Left renal cortex interstitium (tissue), 4 donors: ENCODE measurements around the gene MYO10. TPM values are rescaled to one million over a fixed set of nuclear protein-coding genes. Genes with fewer than 3 reads are reported as not detected.
A peak's percentile ranks its signal among the peaks of the same experiment; 100 is the strongest.
"Not testable (repeated sequence)": the region's sequence is repeated elsewhere in the genome, so short reads cannot be mapped to it uniquely, and the experiment has no call there.

Experiments used
- DNase-seq, 4 donors: peaks; one replicate each; pipeline ENCODE4 v3.0.0-alpha.2; 2013; ENCODE audit warnings: low read depth in 4 of 4, low spot score in 2 of 4, missing footprints in 1 of 4
- polyA plus RNA-seq, 4 donors: library from polyadenylated mRNA; unstranded; fragments of 120-200 nt; gene quantifications; one replicate each; pipeline ENCODE4 v1.2.1, GENCODE V29; 2013; ENCODE audit not compliant: insufficient read length in 4 of 4

The MYO10 gene
- polyA plus RNA-seq, 4 donors = 36.5 to 45.4 (median 42.2) TPM

- peak in 2 of 4 donors; percentile 48 to 86 for DNase-seq
These were observed 46.0 kb downstream of the MYO10 start for GRCh38 chr5:16889972-16890519.

DNA sequence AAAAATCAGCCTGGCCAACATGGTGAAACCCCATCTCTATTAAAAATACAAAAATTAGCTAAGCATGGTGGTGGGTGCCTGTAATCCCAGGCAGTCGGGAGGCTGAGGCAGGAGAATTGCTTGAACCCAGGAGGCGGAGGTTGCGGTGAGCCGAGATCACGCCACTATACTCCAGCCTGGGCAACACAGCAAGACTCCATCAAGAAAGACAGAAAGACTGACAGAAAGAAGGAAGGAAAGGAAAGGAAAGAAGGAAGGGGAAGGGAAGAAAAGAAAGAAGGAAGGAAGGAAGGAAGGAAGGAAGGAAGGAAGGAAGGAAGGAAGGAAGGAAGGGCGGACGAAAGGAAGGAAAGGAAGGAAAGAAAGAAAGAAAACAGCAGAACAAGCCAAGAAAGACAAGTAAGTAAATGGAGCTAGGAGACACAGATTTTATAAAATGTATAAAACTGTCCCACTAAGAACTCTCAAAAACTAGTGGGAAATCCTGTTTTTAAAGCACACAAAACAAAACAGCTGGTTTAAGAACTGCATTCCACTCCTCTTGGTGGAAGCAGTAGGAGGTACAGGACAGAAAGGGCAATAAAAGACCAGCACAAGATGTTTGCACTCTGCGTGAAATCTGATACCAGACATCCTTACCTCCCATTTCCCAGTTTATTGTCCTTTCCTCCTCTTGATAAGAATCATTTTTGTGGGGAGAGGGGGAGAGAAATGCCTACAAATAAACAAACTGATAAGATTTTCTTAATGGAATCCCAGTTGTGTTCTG is 46.7 kb downstream of the MYO10 start:
- peak in 3 of 4 donors; percentile 55 to 65 (median 64) for DNase-seq

- no peak for DNase-seq
These were observed 47.4 kb downstream of the MYO10 start for GRCh38 chr5:16888694-16889124.

DNA sequence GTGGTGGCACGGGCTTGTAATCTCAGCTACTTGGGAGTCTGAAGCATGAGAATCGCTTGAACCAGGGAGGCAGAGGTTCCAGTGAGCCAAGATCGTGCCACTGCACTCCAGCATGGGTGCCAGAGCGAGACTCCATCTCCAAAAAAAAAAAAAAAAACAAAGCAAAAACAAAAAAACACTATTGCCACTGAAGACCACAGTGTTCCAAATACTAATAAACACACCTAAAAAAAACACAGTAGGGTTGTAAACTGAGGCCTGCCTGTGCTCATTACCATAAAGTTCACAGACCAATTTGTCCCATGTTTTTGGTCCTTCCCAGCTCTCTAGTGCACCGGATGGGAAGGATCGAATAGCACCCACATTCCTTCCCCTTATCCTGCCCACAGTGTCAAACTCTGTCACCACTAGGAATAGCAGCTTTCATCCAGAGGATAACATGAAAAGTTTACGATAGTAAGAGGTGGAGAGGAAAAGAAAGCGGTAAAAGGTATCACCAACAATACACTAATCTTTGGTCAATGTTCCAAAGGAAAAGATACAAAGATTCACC is 49.2 kb downstream of the MYO10 start:
- DNase-seq = no peak

- DNase-seq = no peak
These were observed 49.7 kb downstream of the MYO10 start for GRCh38 chr5:16886366-16886736.

- DNase-seq = no peak
These were observed 50.3 kb downstream of the MYO10 start for GRCh38 chr5:16885635-16886365.

DNA sequence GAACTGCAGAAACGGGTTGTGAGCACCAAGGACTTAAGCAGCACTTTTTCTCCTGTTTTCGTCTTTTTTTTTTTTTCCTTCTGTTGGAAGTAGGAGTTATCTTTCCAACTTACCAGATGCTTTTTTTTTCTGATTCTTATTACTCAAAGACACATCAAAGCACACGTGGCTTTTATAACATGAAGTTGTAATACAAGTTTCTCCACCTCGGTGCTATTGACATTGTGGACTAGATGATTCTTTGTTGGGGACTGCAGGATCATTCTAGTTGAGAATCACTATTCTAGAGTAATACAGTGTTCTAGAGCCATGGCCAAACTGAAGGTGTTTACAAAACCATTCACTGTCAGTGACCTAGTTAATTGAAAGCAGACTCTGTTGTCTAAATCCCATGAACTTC is 51.5 kb downstream of the MYO10 start:
- no peak for DNase-seq

- DNase-seq = no peak
These were observed 52.3 kb downstream of the MYO10 start for GRCh38 chr5:16883806-16884205.

GRCh38 chr5:16883176-16883575 is 52.9 kb downstream of the MYO10 start:
- DNase-seq = no peak

DNA sequence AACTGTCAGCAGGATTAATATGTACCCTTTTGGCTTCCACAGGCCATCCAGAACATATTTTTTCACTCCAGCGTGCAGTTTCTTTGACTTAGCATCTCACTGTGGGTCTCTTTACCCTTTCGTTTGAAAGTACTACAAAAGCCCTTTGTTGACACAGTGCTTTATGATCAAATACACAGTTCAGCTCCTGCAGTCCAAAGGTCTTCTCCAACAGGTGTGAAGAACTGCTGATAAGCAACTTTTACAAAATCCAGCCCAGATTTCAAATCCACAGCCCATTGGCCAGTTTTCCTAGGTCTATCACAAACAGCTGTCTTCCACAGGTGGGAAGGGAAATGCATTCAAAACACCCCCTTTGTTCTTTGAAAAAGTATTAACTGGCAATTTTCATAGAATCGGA is 54.8 kb downstream of the MYO10 start:
- DNase-seq = no peak

DNA sequence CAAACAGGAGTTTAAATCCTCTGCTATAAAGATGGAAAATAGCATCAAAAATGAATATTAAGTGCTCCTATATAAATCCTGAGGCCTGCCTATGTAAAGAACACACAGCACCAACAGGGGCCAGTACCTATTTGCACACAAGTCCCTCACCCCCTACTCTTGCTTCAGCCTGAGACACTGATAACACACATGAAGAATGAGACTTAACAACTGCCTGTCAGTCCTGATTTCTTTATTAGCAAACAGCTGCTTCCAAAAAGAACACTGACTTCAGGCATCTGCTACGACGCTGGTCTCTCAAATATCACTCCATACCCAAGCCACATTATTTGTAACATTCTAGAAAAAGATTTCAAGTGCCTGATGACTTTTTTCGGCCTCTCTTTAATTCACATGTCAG is 55.5 kb downstream of the MYO10 start:
- DNase-seq = no peak

DNA sequence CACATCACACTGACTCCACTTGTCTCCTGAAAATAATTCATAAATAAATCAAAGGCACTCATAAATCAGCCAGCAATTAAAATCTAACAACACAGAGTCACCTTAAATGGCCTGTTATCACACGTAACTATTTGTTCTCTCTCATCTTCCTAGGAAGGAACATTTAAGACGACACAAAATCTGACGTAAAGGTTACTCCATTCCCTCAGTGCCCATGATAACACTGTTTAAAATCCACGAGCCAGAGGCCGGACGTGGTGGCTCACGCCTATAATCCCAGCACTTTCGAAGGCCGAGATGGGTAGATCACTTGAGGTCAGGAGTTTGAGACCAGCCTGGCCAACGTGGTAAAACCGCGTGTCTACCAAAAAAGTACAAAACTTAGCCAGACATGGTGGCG is 56.4 kb downstream of the MYO10 start:
- no peak for DNase-seq

GRCh38 chr5:16879191-16879590 is 56.9 kb downstream of the MYO10 start:
- no peak for DNase-seq

DNA sequence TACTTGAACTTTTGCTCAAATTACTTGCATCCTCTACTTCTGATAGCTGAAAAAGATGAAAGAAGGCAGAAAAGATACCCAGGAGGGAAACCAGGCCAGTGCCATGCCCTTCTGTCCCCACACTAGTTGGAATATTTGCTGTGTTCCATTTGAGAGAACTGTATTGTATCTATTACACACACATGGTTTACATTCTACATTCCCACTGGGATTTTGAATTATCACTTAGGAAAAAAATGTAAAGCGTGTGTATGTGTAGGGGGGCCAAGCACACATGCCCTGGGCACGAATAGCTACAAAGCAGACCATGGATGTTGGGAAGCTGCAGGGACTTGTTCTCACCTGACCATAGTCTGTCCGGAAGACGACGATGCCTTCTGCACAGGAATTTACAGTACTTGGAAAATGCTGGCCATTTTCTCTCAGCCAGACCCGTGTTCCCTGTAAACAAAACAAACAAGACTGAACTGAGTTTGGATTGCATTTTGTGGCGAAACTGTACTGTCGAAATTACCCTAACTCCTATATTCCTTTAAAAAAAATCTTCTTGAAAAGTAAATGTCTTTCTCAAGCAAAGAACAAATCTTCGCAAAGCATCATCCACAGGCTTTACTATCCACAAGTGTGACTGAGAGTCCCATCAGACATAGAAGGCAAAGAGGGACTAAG is 58.7 kb downstream of the MYO10 start:
- no peak for DNase-seq

DNA sequence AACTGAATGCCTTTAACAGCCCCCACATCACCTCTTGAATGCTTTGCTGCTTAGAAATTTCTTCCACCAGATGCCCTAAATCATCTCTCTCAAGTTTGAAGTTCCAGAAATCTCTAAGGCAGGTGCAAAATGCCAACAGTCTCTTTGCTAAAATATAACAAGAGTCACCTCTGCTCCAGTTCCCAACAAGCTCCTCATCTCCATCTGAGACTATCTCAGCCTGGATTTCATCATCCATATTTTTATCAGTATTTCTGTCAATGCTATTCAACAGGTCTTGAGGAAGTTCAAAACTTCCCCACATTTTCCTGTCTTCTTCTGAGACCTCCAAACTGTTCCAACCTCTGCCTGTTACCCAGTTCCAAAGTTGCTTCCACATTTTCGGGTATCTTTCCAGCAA is 61.7 kb downstream of the MYO10 start:
- DNase-seq = not testable (repeated sequence)

GRCh38 chr5:16871746-16872339 is 64.2 kb downstream of the MYO10 start:
- no peak for DNase-seq

- no peak for DNase-seq
These were observed 65.2 kb downstream of the MYO10 start for GRCh38 chr5:16870878-16871277.

DNA sequence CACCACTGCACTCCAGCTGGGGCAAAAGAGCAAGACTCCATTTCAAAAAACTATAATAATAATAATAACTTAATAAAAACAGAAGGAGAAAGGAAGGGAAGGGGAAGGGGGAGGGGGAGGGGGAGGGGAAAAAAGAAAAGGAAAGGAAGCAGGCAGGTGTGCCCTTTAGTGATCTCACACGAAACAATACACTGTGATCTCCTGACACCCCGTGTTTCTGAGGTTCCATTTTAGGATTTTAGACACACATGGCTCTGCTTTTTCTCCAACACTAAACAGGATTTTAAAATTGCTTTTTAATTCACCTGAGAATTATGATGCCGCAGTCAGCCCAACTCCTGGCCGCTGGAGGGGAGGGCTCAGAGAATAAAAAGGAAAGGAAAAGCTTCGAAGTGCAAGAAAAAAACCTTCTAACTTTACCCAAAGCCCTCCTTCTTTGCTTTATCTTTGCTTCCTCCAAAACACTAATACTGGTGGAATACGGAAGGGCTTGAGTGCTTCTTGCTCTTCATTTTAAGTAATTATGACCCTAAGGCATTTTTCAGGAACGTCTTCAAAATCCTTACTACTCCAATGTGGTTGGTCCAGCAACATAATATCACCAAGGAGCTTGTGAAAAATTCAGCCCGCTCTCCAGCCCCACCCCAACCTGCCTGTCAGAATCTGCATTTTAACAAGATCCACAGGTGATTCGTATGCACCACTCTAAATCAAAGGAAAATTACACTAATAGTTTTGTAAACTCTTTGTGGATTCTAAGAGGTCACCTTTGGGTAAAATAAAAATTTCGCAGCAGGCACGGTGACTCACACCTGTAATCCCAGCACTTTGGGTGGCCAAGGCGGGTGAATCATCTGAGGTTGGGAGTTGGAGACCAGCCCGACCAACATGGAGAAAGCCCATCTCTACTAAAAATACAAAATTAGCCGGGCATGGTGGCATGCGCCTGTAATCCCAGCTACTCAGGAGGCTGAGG is 66.0 kb downstream of the MYO10 start:
- no peak for DNase-seq

DNA sequence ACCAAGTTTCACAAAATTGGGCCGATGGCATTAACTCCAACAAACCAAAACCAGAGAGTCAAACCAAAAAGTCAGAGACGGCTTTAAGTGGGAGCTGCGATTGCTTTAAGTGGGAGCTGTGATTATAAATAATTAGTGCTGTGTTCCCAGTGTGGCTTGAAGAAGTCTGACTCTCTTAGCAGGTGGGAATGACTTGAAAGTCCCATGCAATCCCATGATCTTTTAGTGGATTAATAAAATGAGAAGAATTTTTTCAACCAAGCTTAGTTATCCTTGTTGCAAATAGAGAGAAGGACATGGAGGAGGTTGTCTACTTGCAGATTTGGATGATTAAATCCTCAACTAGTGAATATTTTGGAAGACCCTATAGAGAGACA is 68.5 kb downstream of the MYO10 start:
- no peak for DNase-seq
